HG03159 (cell line): ENCODE data around the gene NT5C2.
"Not testable (repeated sequence)": the region's sequence is repeated elsewhere in the genome, so short reads cannot be mapped to it uniquely, and the experiment has no call there.

Experiments
- ATAC-seq: cut with Tn5 transposase; IDR thresholded peaks from one replicate; pipeline ENCODE4 v1.9.1; 2021; ENCODE audit warnings: mild to moderate bottlenecking, moderate library complexity; ENCODE audit not compliant: unreplicated experiment

Gene NT5C2

DNA sequence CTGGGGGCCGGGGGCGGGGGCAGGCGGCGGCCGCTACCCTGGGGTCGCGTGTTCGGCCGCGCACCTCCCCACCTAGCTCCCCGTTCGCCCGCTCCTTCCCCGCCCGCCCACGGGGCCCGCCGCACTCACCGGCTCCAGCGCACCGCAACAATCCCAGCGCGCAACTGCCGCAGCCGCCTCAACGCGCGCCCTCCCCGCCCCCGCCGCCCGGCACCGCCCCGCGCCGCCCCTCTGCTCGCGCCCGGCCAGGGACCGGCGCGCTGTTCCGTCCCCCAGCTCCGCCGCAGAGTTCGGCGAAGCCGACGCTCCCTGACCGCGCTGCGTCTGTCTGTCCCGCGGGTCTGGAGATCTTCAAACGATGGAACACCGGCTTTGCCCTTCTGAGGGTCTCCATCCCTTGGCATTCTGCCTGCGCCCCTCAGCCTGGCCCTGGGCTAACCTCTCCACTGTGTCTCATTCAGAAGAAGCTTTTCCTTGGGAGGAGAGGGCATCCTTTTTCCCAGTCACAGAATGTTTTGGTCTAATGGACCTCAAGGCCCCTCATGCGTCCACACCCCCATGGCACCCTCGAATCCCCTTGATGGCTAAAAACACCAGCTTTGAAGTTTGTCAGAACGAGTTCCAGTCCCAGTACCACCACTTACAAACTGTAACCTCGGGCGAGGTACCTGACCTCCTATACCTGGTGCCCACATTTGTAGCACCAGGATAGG is at the start of gene NT5C2:
Gene NT5C2 (minus strand): TSS at position 166 of the 713 bp plus-strand sequence. CDS start 18,314 bp downstream, outside the sequence.
- peak; percentile 61 for ATAC-seq

DNA sequence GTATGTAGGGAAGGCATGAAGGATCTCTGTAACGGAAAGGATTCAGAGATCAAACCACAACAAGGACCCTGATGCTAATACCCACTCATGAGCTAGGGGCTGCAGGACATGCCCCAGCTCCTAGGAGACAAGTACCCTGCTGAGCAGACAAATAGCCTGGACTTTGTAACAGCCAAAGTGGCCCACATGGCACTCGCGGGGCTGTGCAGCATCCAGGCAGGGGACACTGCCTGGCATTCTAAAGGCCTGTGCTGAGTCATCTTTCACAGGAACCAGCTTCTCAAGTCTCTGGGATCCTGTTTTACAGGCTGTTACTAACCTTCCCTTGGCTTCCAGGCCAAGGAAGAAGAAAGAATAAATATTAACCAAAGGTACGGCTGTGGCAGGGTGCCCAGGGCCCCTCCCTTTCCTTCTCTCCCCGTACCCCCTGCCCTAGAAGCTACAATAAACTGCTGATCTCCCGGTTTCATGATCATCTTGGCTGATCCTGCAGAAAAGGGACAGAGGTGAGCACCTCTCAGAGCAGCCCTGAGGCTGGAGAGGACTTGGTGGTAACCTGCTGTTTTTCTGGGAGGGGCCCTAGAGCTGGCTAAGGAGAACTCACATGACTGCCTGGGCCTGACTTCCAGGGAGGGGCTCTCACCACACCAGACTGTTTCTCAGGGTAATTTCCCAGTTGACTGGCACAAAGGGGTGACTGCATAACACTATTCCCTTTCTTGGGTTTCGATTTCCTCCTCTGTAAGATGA is 48.4 kb upstream of the NT5C2 start:
- ATAC-seq = no peak

DNA sequence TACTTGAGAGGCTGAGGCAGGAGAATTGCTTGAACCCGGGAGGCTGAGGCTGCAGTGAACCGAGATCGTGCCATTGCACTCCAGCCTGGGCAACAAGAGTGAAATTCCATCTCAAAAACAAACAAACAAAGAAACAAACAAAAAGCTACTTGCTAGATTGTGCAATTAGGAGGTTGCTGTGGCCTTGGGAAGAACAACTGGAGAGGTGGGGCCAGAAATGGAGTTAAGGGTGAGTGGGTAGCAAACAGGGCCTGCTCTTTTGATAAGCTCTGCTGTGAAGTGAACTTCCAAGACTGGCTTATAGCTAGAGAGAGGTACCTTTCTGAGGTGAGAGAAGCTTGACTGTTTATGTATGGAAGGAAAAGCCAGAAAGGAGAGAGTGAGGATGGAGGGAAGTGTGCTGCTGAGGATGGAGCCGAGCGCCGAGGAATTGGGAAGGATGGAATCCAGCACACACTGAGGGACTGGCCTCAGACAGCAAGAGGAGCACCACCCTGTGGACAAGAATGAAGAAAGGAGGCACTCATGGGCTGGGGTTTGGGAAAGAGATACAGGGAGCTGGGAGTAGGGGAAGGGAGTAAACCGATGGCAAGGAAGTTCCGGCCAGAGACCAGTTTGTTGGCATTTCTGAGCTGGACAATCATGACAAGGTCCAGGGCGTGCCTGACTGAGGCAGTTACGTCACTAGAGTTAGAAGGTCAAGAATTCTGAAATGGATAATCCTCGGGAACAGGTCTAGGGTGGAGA is 45.6 kb upstream of the NT5C2 start:
- no peak for ATAC-seq

DNA sequence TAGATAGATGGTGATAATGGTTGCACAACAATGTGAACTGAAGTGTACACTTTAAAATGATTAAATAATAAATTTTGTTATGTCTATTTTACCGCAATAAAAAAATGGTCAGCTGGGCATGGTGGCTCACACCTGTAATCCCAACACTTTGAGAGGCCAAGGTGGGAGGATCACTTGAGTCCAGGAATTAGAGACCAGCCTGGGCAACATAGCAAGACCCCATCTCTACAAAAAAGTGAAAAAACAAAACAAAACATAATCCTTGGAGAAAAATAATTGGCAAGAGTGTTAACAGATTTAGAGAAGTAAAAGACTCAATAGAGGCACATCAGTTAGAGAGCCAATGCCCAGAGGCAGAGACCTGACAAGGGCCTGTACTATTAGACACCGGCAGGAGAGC is 42.7 kb upstream of the NT5C2 start:
- no peak for ATAC-seq

DNA sequence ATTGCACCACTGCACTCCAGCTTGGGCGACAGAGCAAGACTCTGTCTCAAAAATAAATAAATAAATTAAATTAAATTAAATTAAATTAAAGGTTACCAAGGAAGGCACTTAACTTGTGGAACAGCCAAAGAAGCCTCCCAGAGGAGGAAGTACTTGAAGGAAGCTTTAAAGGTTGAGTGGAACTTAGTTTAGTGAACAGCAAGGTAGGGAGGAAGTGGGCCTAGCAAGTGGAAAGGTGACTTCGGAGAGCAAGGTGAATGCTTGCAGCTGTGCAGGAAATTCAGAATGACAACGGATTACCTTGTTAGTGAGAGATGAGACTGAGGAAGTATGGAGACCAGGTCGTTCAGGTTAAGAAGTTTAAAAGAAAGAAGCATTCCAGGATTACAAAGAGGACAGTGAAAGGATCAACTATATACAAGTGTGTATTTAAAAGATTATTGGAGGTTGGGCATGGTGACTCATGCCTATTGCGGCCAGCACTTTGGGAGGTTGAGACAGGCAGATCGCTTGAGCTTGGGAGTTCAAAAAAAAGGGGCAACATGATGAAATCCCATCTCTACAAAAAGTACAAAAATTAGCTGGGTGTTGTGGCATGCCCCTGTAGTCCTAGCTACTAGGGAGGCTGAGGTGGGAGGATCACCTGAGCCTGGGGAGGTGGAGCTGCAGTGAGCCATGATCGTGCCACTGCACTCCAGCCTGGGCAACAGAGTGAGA is 39.9 kb upstream of the NT5C2 start:
- no peak for ATAC-seq

DNA sequence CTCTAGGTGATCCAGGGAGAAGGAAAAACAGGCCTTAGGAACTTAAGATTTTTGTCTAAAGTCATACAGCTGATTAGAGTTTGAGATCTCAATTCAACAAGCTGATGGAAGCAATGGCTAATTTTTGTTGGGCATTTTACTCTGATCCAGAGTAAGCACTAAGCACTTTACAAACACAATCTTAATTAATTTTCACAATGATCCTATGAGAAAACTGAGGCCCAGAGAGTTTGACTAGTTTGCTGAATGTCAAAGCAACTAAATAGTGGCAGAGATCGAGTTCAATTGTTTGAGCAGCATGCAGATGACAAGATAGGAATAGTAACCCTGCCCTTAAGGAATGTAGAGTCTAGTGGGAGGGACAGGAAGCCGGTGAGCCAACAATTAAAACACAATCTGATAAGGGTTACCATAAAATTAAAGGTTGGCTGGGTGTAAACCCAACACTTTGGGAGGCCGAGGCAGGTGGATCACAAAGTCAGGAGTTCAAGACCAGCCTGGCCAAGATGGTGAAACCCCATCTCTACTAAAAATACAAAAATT is 39.1 kb upstream of the NT5C2 start:
- ATAC-seq = no peak

DNA sequence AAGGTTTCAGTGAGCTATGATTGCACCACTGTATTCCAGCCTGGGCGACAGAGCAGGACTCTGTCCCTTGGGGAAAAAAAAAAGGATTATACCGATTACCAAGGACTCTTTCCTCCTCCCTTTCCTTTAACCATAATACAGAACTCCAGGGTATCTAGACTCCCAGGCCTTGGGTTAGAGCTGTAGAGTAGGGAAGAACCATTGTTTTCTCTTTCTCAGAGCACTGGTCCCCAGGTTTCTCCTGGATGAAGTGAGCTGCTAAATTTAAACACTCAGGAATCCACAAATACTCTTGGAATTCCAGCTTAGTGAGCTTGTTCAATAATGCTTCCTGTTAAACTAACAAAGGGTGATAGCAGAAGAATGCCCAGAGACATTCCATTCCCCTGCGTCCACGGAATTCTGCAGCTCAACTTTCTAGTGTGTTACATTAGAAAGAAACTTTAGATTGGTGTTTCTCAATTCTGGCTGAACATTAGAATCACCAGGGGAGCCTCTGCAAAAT is 38.0 kb upstream of the NT5C2 start:
- ATAC-seq = no peak

DNA sequence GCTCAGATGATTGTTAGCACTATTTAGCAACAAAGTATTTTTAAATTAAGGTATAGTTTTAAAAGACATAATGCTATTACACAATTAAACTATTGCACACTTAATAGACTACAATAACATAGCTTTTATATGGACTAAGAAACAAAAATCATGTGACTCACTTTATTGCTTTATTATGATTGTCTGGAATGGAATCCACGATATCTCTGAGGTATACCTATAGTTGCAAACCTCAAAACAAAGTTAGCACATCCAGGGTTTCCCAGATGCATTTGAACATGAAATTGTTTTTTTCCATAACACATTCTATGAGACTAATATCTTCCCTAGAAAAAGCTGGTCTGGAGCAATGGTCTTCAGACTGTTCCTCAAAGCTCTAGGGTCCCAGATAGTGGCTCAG is 34.3 kb upstream of the NT5C2 start:
- ATAC-seq = no peak

DNA sequence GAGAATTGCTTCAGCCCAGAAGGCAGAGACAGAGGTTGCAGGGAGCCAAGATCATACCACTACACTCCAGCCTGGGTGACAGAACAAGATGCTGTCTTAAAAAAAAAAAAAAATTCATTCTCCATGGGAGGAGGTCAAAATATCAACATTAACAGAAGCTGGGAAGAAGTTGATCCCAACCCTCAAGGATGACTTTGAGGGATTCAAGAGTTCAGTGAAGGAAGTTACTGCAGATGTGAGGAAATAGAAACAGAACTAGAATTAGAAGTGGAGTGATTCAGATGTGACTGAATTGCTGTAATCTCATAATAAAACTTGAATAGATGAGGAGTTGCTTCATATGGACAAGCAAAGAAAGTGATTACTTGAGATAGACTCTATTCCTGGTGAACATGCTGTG is 32.9 kb upstream of the NT5C2 start:
- no peak for ATAC-seq

DNA sequence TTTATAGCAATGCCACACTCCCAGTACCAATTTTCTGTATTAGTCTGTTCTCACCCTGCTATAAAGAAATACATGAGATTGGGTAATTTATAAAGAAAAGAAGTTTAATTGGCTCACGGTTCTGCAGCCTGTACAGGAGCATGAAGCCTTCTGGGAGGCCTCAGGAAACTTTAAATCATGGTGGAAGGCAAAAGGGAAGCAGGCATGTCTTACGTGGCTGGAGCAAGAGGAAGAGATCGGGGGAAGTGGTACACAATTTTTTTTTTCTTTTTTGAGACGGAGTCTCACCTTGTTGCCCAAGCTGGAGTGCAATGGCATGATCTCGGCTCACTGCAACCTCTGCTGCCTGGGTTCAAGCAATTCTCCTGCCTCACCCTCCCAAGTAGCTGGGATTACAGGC is 31.6 kb upstream of the NT5C2 start:
- ATAC-seq = not testable (repeated sequence)

DNA sequence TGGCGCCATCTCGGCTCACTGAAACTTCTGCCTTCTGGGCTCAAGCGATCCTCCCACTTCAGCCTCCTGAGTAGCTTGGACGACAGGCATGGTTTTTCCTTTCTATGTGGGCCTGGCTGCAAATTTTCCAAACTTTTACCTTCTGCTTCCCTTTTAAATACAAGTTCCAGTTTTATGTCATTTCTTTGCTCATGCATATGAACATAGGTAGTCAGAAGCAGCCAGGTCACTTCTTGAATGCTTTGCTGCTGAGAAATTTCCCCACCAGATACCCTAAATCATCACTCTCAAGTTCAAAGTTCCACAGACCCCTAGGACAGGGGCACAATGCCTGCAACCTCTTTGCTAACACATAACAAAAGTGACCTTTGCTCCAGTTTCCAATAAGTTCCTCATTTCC is 31.1 kb upstream of the NT5C2 start:
- ATAC-seq = no peak

DNA sequence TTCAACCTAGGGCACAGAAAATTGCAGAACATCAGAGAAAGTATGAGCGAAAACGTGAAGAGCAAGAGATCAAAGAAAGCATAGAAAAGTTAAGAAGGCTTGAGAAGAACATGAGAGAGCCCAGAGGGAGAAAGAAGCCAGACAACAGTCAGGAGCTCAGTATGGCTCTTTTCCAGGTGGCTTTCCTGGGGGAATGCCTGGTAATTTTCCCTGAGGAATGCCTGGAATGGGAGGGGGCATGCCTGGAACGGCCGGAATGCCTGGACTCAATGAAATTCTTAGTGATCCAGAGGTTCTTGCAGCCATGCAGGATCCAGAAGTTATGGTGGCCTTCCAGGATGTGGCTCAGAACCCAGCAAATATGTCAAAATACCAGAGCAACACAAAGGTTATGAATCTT is 23.3 kb upstream of the NT5C2 start:
- not testable (repeated sequence) for ATAC-seq

DNA sequence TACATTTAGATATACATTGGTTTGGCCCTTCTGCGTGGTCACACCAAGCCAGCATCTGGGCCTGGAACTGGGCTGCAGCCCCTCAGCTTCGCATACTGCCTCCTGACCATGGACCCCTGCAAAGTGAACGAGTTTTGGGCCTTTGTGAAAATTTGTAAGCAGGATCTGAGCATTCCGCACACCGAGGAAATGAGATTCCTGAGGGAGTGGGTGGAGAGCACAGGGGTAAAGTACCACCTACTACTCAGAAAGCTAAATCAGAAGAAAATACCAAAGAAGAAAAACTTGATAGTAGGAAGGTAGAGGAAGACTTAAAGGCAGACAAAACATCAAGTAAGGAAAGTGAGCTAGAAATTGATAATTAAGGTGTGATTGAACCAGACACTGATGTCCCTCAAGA is 22.5 kb upstream of the NT5C2 start:
- ATAC-seq = no peak

DNA sequence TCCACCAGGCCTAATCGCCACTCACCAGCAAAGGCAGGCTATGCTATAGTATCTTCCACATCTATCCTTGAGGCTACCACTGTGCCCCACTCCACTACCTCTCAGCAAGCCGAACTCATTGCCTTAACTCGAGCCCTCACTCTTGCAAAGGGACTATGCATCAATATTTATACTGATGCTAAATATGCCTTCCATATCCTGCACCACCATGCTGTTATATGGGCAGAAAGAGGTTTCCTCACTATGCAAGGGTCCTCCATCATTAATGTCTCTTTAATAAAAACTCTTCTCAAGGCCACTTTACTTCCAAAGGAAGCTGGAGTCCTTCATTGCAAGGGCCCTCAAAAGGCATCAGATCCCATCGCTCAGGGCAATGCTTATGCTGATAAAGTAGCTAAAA is 17.2 kb upstream of the NT5C2 start:
- ATAC-seq = not testable (repeated sequence)

DNA sequence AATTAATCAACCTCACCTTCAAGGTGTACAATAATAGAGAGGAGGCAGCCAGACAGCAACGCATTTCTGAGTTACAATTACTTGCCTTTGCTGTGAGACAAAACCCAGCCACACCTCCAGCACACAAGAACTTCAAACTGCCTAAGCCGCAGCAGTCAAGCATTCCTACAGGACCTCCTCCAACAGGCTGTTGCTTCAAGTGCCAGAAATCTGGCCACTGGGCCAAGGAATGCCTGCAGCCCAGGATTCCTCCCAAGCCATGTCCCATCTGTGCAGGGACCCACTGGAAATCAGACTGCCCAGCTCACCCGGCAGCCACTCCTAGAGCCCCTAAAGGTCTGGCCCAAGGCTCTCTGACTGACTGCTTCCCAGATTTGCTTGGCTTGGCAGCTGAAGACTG is 14.6 kb upstream of the NT5C2 start:
- ATAC-seq = not testable (repeated sequence)

DNA sequence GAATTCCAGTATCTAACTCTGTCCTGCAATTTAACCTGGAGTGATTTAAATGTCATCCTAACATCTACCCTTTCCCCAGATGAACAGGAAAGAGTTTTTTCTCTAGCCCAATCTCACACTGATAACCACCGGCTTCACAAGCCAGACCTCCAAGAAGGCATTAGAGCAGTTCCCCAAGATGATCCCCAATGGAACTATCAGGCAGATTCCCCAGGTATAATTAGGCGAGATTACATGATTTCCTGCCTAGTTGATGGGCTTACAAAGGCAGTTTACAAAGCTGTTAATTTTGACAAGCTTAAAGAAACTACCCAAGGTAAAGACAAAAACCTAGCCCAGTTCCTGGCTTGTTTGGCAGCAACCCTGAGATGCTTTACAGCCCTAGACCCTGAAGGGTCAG is 14.1 kb upstream of the NT5C2 start:
- ATAC-seq = no peak

DNA sequence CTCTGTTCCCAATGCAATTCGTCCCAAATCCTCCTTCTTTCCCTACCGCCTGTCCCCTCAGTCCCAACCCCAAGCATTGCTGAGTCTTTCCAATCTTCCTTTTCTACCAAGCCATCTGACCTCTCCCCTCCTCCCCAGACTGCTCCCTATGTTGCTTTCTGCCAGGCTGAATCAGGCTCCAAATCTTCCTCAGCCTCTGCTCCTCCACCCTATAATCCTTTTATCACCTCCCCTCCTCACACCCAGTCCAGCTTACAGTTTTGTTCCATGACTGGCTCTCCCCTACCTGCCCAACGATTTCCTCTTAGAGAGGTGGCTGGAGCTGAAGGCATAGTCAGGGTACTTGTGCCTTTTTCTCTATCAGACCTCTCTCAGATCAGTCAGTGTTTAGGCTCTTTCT is 13.6 kb upstream of the NT5C2 start:
- not testable (repeated sequence) for ATAC-seq

DNA sequence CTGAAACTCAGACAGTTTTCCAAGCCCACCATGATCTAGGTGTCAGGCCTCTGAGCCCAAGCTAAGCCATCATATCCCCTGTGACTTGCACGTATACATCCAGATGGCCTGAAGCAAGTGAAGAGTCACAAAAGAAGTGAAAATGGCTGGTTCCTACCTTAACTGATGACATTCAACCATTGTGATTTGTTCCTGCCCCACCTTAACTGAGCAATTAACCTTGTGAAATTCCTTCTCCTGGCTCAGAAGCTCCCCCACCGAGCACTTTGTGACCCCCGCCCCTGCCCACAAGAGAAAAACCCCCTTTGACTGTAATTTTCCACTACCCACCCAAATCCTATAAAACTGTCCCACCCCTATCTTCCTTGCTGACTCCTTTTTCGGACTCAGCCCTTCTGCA is 12.3 kb upstream of the NT5C2 start:
- ATAC-seq = not testable (repeated sequence)

DNA sequence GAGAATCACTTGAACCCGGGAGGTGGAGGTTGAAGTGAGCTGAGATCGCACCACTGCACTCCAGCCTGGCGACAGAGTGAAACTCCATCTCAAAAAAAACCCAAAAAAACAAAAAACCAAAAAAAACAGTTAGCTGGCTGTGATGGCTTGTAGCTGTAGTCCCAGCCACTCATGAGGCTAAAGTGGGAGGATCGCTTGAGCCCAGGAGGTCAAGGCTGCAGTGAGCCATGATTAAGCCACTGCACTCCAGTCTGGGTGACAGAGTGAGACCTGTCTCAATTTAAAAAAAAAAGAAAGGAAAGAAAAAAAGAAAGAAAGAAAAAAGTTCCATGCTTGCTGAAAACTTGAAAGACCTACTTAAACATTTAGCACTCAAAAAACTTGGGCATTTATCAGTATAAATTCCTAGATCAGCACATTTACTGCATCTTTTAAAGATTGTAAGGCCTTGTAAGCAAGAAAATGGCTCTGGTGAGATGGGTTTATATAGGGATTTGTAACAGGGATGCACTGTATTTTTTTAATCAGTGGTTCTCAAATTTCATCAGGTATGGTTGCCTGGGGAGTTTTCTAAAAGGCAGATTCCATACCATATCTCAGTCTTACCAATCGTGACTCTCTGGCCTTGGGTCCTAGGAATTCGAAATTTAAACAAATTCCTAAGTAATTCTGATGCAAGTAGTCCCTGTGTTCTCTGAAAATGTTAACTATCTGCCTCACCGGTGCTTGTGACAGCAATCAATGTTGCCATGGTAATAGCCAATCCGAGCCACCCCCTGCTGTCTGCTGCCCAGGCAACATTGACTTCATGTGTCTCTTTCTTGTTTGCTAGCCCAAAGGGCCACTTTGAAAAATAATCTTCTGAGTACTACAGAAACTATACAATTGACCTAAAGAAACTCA is 11.5 kb upstream of the NT5C2 start:
- ATAC-seq = no peak

DNA sequence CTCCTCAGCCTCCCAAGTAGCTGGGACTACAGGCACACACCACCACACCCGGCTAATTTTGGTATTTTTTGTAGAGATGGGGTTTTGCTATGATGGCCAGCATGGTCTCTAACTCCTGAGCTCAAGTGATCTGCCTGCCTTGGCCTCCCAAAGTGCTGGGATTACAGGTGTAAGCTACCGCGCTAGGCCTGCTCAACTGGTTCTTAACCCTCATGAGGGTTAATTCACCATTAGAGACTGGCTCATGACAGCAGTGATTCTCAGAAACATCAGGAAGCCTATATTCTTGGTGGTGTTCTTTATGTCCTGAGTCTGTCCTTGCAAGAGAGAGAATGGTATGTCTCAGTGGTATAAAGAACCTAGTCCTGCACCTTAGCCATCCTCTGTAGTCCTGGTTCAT is 10.4 kb upstream of the NT5C2 start:
- no peak for ATAC-seq
